NCI-H82 treated with DMSO at 0.1 percent for 48 hours (cell line): ENCODE measurements around the gene GRIK4.
A peak's percentile ranks its signal among the peaks of the same experiment; 100 is the strongest.

Experiments used
- DNase-seq: peaks from one replicate; lab custom pipeline; 2025; ENCODE audit not compliant: unreplicated experiment; lab: John Stamatoyannopoulos, UW

The GRIK4 gene

DNA sequence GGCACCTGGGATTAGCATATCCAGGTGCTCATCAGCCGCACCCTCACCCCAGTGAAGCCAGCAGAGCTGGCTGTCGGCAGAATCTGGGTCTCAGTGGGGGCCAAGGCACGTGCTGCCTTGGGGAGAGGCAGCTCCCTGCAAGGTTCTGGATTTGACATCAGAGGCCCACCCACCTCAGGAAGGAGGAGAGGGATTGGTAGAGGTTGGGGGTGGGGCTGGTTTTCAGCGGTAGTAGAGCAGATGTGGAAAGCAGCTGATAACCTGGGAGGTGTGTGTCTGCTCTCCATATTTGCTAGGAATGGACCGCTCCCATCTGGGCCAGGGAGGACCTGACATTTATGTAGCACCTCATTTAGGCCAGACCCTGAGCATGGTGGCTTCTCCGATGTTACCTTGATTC is 147.5 kb downstream of the GRIK4 start:
- no peak for DNase-seq

DNA sequence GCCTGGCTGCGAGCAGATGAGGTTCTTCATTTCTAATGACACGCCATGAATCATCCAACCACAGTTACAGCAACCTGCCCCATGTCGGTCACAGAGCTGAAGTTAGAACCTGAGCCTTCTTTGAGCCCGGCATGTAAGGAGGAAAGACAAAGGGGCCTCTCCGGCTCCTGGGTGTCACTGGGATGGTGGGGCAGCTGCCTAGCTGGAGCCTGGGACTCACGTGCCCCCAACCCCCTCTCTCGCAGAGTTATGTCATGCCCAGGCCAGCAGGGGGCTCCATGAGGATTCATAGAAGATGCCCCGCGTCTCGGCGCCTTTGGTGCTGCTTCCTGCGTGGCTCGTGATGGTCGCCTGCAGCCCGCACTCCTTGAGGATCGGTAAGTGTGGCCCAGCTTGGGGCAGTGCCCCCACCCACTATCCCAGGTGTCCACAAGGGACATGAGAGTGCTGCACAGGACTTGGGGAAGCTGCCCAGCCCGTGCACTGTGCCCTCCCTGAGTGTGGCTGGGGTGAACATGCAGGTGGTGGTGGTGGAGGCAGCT is 148.5 kb downstream of the GRIK4 start:
- DNase-seq: peak; percentile 4

DNA sequence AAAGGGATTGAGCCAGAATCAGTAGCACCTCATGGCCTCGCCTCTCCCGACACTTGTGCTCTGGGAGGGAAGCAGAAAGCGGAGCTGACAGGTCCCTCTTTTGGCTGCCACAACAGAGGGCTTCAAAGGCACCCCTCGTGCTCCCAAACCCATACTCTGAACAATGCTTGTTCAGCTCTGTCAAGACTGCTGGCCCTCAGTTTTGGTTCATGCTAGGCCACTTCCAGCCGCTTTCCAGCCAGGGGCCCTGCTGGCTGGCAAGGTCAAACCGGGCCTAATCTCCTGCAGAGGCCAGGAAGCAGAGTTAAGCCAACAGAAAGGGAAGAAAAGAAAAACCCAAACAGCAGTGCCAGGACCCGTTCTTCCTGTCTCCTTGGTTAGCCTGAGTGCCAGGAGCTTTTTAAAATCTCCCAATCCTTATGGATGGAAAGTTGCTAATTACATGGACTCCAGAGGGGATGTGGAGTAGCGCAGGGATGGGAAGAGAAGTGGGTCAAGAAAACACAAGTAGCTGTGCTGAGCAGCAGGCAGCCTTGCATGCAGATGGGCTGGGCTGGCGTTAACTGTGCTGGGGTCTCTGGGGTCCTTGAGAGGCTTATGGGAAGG is 150.6 kb downstream of the GRIK4 start:
- no peak for DNase-seq

DNA sequence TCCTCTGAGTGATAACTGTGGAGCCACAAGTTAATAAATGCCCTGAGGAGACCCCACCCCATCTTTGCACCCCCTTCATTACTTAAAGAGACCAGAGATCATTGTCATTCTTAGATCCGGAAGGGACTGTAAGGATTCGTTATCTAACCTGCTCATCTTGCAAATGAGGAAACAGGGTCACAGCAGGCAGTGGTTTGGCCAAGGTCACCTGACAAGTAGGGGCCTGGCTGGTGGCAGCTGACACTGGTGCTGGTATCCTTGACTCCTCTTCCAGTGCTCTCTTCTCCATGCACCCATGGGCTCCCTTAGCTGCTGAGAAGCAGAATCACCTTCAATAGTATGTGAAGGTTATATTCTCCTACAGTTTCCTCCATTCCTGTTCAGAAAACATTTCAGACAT is 151.6 kb downstream of the GRIK4 start:
- no peak for DNase-seq

DNA sequence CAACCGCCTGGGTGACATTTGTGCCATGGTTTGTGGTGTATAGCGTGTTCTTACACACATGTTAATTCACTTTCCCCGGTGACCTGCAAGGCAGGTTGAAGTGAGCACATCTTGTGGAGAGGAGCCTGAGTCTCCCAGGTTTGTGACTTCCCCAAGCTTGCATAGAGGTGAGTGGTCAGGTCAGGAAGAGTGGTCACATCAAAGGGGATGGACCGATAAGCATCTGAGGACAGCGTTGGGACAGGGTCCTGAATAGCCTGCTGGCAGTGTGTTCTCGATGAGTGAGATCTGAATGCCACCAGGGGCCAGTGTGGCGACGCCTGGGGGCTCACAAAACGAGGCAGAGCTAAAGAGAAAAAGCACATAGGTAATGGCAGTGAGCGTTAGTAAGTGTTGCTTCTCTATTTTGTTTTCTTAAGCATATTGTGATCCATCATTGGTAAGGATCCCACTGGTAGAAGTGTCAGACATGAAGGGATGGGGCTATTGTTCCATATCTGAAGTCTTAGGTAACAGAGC is 154.6 kb downstream of the GRIK4 start:
- no peak for DNase-seq

DNA sequence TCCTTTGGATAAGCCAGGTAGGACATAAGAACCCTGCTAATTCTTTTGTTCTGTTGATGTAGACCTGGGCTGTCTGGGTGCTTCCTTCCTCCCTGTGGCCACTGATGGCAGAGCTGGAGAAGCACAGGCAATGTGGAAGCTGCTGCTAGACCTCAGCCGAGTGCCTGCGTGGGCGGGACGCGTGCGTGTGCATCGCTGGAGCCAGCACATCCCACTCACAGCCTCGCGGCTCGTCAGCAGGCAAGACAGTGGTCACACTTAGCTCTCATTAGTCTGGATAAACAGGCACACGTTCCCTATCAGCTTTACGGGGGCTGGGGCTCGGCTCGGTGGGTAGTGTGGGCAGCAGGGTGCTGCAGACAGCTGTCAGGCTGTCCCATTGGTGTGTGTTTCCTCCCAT is 155.7 kb downstream of the GRIK4 start:
- DNase-seq: peak; percentile 50

DNA sequence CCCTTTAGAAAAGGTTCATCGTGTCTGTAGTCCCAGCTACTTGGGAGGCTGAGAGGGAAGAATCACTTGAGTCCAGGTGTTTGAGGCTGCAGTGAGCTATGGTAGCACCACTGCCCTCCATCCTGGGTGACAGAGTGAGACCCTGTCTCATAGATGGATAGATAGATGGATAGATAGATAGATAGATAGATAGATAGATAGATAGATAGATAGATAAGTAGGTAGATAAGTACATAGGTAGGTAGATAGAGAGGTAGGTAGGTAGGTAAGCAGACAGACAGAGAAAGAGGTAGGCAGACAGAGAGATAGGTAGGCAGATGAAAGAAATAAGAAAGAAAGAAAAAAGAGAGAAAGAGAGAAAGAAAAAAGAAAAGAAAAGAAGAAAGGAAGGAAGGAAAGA is 156.4 kb downstream of the GRIK4 start:
- no peak for DNase-seq

DNA sequence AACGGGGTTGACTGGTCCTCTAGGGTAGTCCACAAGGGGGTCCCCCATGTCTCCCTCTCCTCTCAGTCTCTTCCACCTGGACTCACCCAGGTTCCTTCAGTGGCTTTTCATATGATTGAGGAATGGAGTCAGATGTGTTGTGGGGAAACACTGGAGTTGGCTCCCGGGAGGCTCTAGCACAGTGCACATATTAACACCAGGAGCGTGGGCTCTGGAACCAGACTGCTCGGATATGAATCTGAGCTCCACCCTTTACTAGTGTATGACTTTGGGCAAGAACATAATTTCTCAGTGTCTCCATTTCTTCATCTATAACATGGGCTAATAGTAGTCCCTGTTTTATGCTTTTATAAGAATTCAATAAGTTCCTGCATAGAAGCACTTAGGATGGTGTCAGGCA is 157.0 kb downstream of the GRIK4 start:
- no peak for DNase-seq

DNA sequence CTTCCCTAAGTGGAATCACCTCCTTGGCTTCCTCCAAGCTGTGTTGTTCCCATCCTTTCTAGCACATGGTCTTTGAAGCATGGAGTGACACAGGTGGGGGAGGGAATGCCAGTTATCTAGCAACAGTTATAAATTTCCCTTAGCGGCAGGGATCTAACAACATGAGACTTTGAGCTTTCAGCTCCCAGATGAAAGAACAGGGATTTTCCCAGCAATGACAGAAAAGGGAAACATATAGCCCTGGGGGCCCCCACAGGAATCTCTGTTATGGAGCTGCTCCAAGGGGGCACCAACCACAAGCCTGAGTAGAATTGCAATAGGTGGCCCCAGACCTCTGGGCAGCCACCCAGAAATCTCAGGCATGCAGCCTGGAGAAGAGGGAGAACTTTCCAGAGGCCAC is 163.0 kb downstream of the GRIK4 start:
- DNase-seq: no peak

DNA sequence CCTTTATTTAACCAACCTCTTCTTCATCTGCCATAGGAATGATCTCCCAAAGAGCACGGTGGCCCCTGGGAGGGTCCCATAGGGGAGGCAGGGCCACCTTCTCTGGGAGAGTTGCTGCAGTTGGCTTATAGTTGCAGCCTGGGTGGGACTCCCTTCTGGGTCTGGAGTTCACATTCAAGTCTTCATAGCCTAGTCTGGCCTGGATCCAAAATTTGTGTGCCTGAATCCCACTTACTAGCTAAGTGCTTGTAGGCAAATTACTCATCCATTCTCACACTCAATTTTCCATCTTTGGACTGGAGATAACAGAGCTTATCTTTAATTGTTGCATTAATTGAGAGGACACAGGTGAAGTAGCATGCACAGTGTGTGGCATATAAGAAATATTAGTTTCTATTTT is 163.6 kb downstream of the GRIK4 start:
- no peak for DNase-seq

DNA sequence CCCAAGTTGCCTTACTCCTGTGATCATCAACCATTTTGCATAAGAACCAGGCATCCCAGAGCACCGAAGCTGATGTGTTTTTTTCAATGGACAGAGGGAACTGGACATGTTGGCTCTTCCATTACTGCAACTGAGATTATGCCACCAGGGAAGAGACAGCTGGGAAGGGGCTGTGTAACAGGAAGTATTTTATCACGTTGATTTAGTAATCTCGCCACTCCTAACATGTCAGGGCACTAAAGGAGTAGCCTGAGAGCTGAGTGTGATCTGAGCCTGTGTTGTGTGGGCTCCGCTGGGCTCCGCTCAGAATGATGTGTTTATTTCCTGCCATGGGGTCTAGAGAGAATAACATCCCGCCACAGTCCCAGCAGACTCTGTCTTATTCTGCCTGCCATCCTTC is 165.4 kb downstream of the GRIK4 start:
- no peak for DNase-seq

DNA sequence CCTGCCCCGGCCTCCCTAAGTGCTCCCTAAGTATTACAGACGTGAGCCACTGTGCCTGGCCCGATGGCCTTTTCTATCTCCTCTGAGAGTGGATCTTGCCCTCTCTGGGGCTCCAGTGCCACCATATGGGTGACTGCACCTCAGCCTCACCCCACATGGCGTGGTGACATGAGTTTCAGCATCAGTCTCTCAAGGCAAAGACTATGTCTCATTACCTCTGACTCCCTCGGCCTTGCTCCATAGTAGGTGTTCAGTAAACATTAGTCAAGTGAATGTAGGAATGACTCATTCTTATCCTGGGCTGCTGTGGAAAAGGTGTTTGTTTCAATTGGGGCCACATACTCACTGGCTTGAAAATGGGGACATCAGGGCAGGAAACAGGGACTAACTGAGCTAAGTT is 168.8 kb downstream of the GRIK4 start:
- DNase-seq: no peak

DNA sequence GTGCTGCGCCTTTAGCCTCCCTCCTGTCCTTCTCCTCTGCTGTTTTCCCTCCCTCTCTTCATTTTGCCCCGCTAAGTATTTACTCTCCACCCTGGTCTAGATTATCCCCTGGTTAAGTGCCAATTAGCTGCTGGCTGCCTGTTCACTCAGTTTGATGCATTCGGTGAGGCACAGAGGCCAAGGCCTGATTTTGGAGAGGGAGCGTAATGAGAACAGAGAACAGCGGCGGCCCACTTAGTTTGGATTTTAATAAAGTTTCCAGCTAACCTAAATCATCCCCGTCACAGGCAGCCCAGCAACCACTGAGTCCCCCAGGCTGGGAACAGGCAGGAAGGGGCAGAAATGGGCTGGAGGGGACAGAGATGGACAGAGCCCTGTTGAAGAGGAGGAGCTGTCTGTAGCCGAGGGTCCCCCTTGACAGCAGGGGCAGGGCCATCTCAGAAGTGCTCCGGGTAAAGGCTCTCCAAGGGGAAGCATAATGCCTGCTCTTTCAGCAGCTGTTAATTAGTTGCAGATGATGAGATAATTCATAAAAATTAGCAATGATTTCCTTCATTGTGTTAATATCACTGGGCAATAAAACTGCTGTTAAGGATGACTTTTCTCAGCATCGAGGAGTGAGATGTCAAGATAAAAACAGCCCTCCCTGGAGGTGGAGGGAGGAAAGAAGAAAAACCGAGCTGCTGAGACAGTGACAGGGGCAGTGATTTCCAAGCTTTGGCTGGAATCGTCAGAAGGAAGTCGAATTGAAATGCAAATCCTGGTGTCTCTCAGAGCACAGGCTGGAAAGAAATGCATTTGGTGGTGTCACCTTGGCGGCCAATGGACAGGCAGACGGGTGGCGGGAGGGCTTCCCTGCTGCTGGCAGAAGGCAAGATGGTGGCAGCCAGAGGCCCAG is 170.1 kb downstream of the GRIK4 start:
- DNase-seq: no peak

DNA sequence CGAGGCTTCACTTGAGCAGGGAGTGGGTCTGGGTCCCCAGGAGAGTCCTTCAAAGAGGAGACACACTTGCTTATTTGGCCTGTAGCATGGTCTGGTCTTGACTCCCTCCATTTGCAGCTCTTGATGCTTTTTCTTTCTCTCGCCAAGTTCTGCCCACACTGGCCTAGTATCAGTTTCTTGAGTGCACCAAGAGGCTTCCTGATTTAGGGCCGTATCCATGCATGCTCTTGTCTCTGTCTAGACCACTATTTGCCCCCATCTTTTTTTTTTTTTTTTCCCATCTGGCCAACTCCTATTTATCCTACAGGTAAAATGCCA is 170.7 kb downstream of the GRIK4 start:
- DNase-seq: no peak

DNA sequence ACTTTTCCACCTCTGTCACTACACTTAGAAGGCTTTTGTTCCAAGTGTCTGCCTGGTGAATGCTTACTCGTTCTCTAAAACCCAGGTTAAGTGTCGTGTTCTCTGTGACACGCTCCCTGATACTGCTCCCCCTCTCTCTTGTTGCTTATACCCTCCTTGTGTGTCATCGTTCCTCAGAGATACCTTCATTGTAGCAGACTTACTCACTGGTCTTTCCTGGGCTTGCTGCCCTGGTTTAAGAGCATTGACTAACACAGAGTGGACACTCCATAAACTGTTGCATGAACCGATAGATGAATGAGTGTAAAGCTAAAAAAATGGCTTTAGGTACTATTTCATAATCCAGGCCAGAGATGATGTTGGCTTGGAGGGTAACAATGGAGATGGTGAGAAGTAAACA is 171.3 kb downstream of the GRIK4 start:
- no peak for DNase-seq

DNA sequence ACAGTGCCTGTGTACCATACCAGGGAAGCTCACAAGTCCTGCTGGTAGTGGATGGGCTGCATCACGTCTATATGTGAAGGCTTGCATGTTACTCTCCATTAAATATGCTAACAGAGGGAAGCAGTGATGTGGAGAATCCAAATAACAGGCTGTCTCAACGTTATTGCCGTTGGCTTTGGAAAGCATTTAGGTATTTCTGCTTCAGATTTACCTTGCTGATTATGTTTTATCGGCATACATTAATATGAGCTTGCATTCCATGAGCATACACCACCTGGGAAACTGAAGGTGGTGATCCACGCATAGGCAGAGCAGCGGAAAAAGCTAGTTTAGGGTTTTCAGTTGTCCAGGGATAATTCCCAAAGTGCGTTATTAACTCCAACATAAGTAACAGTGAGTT is 175.0 kb downstream of the GRIK4 start:
- DNase-seq: no peak

DNA sequence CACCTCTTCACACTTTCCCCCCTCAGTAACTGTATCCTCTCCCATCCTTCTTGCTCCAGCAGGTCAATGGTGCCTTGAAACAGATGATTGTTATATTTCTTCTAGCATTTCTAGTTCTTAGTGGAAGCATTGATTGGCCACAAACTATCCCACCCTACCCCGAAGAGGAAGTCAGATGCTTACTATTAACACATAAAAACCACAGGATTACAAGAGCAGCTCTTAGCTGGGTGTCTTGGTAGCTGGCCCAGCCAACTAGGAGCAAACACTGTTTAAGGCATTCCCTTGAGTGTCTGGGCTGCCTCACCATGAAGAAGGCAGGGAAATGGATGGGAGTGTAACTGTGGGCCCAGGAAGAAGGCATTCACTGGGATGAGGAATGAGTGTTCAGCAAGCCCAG is 176.6 kb downstream of the GRIK4 start:
- DNase-seq: no peak

DNA sequence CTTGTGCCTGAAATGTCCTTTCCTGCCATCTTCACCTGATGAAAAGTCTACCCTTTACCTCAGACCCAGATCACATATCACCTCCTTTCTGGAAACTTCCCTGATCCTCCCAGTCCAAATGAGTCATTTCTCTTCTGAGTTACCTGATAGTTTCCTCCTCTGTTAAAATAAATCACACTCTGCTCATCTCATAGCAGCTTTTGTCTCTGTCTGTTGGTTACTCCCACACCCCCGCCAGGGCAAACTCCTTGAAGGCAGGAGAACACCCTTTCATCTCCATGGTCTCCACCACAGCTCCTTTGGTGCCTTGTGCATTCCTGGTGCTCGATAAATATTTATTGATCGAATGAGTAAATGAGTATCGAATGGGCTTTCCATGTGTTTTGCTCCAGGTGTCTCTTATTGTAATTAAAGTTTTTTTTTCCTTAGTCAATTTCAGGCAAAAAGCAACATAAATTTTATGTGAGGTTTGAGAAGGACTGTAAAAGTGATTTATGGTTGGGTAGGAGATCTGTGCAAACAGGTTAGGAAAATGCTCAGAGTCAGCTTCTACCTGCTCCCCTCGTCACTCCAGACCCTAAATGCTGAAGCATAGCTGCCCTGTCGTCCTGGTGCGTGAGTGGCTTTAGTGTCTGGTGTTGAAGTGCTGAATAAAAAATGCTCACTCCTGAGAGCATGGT is 178.2 kb downstream of the GRIK4 start:
- DNase-seq: no peak

DNA sequence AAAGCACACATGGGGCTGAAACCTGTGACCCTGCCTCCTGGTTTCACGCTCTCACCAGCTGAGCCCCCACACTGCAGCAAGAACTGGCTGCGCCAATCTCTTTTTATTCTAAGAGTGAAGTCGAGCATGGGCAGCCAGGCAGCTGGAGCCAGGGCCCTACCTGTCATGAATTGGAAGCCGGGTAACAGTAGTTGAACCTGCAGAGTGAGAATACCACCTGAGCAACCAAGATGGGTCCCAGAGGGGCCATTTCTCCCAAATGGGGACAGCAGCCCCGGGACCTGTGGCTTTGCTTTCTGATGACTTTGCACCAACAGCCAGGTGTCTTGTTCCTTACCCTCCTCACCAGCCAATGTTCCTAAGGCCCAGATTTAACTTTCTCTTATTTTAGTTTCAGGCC is 178.9 kb downstream of the GRIK4 start:
- no peak for DNase-seq

DNA sequence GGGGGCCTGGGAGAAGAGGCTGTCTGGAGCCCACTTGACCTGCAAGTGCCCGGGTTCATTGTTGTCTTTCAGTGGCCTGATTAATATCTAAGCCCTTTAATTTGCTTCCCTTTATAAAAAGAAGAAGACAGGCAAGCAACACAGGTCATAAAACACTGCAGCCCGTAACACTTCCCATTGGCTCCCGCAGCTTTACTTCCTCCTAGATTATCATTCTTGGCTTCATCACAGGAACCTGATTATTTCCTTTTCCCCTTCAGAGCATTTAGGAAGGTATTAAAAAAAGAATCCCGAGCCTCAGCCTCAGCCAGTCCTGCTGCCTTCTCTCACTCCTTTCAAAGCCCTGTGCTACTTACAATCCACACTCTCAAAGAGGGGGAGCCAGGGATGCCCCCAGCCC is 183.2 kb downstream of the GRIK4 start:
- DNase-seq: no peak

DNA sequence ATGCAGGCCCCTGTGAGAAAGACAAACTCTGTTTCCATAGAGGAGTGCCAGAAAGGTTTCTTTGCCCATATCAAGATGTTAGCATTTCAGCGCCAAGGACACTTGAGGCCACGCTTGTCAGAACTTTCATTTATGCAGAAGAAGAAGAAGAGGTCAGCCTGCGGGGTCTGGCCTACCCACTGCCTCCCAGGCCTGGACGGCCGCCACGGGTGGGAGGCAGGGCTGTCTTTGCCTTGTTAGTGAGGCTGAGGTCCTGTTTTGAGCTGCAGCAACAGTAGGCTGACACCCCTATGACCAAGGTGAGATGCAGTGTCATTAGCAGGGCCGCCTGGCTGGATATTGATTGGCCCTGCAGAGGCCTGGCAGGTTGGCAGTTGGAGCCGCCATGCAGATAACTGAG is 183.9 kb downstream of the GRIK4 start:
- no peak for DNase-seq

DNA sequence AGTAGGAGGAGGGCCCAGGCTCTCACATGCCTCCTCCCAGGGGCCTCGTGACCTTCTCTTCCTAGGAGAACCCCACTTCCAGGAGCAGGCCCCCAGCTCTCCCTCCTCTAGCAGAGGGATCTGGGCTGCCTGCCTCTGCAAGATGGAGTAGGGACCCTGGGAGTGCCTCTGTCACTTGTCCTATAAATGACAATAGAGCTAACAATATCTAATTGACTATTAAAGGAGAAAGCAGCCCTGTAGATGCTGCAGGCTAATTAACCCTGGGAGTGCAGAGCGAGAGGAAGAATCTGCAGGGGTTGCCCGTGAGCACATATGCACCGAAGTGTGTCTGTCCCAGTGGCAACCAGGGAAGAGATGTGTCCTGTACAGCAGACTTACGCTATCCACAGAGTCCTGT is 184.4 kb downstream of the GRIK4 start:
- DNase-seq: no peak
